Liver (tissue), 9 donors: Measurements from ENCODE around the gene PEX1. TPM values are rescaled to one million over a fixed set of nuclear protein-coding genes. Genes with fewer than 3 reads are reported as not detected.

Source experiments
- DNase-seq: peaks from one replicate; pipeline ENCODE4 v3.0.0-alpha.2; 2017; ENCODE audit warnings: low spot score
- H3K27ac ChIP-seq, 2 donors: one replicate each; pipeline ENCODE4 v1.7.0; 2013; ENCODE audit warnings: inconsistent platforms in 2 of 2, low read length in 2 of 2, control low read depth in 1 of 2, low read depth in 1 of 2, mild to moderate bottlenecking in 1 of 2
- H3K27me3 ChIP-seq, 4 donors: one replicate each; pipeline versions ENCODE4 v1.6.1 to v1.7.0; 2013; ENCODE audit warnings: low read length in 3 of 4, inconsistent platforms in 1 of 4, mild to moderate bottlenecking in 1 of 4, moderate library complexity in 1 of 4; ENCODE audit not compliant: control insufficient read depth in 4 of 4, insufficient read depth in 4 of 4
- H3K36me3 ChIP-seq, 4 donors: one replicate each; pipeline versions ENCODE4 v1.6.1 to v1.7.0; 2013; ENCODE audit warnings: low read length in 3 of 4, mild to moderate bottlenecking in 3 of 4, low read depth in 1 of 4, moderate library complexity in 1 of 4; ENCODE audit not compliant: control insufficient read depth in 4 of 4, insufficient read depth in 3 of 4
- H3K4me1 ChIP-seq, 4 donors: one replicate each; pipeline versions ENCODE4 v1.6.1 to v1.7.0; 2013; ENCODE audit warnings: low read length in 3 of 4, mild to moderate bottlenecking in 3 of 4, moderate library complexity in 1 of 4; ENCODE audit not compliant: control insufficient read depth in 4 of 4, insufficient read depth in 4 of 4
- H3K4me3 ChIP-seq, 3 donors: one replicate each; pipeline versions ENCODE4 v1.6.1 to v1.7.0; 2013; ENCODE audit warnings: low read length in 3 of 3, control low read depth in 1 of 3, low read depth in 1 of 3, mild to moderate bottlenecking in 1 of 3
- H3K9ac ChIP-seq, 2 donors: one replicate each; pipeline ENCODE4 v1.7.0; 2013; ENCODE audit warnings: low read length in 2 of 2, mild to moderate bottlenecking in 2 of 2, moderate library complexity in 2 of 2, control low read depth in 1 of 2, low read depth in 1 of 2
- H3K9me3 ChIP-seq, 4 donors: one replicate each; pipeline versions ENCODE4 v1.6.1 to v1.7.0; 2013; ENCODE audit warnings: low read length in 3 of 4; ENCODE audit not compliant: control insufficient read depth in 4 of 4
- FOXA1 ChIP-seq: IDR thresholded peaks from 2 replicates; pipeline ENCODE4 v1.6.1; 2016; ENCODE audit warnings: antibody characterized with exemption
- FOXA2 ChIP-seq: IDR thresholded peaks from 2 replicates; pipeline ENCODE4 v1.6.1; 2016; ENCODE audit warnings: antibody characterized with exemption
- GABPA ChIP-seq, 2 donors: IDR thresholded peaks in 1 of 2; conservative IDR thresholded peaks in 1 of 2; 2 replicates each; pipeline ENCODE4 v1.6.1; 2016; ENCODE audit warnings: antibody characterized with exemption in 2 of 2, mild to moderate bottlenecking in 1 of 2, moderate library complexity in 1 of 2
- HNF4A ChIP-seq, 2 donors: conservative IDR thresholded peaks; 2 replicates each; pipeline ENCODE4 v1.6.1; 2016; ENCODE audit warnings: antibody characterized with exemption in 2 of 2, mild to moderate bottlenecking in 2 of 2
- HNF4G ChIP-seq: IDR thresholded peaks from 2 replicates; pipeline ENCODE4 v1.6.1; 2016; ENCODE audit warnings: antibody characterized with exemption
- NR2F2 ChIP-seq: IDR thresholded peaks from 2 replicates; pipeline ENCODE4 v1.6.1; 2016; ENCODE audit warnings: antibody characterized with exemption
- RAD21 ChIP-seq, 2 donors: IDR thresholded peaks; 2 replicates each; pipeline ENCODE4 v1.6.1; 2016; ENCODE audit warnings: antibody characterized with exemption in 2 of 2, mild to moderate bottlenecking in 2 of 2
- RXRA ChIP-seq, 2 donors: IDR thresholded peaks; 2 replicates each; pipeline ENCODE4 v1.6.1; 2017 to 2018; ENCODE audit warnings: antibody characterized with exemption in 2 of 2, mild to moderate bottlenecking in 1 of 2
- SP1 ChIP-seq: IDR thresholded peaks from 2 replicates; pipeline ENCODE4 v1.6.1; 2018; ENCODE audit warnings: antibody characterized with exemption, mild to moderate bottlenecking
- WGBS: extraction: QIAGEN DNeasy Blood & Tissue Kit; methylation state at CpG from one replicate; pipeline ENCODE4 v1.1.7; 2013; 5-methylcytosine and 5-hydroxymethylcytosine counted together
- polyA plus RNA-seq, 2 donors: library from polyadenylated mRNA; stranded (reverse) in 1 of 2; unstranded in 1 of 2; fragments of 200-250 nt in 1 of 2; fragments of >200 nt in 1 of 2; fragmentation: Nextera tagmentation in 1 of 2; extraction: Ambion mirVana in 1 of 2; gene quantifications; one replicate each; pipeline versions ENCODE4 v1.2.1 to v1.2.3, GENCODE V29; 2013 to 2015
- total RNA-seq, 2 donors: library from RNA; depleted of rRNA; stranded (reverse); fragments of >200 nt; gene quantifications; one replicate each; pipeline ENCODE4 v1.2.3, GENCODE V29; 2014
- TF ChIP-seq, protein P1 (sequence below): IDR thresholded peaks from 2 replicates; pipeline ENCODE4 v1.6.1; 2016; ENCODE audit warnings: antibody characterized with exemption, mild to moderate bottlenecking
- TF ChIP-seq, protein P2 (sequence below): IDR thresholded peaks from 2 replicates; pipeline ENCODE4 v1.6.1; 2016; ENCODE audit warnings: antibody characterized with exemption
- TF ChIP-seq, protein P3 (sequence below): fragments of 150-350 bp; IDR thresholded peaks from 2 replicates; pipeline ENCODE4 v1.5.1; 2017; ENCODE audit warnings: improper control_type of control experiment, low read depth, low read length; ENCODE audit not compliant: missing input control
- TF ChIP-seq, protein P4 (sequence below): IDR thresholded peaks from 2 replicates; pipeline ENCODE4 v1.6.1; 2016; ENCODE audit warnings: antibody characterized with exemption
- TF ChIP-seq, protein P5 (sequence below): IDR thresholded peaks from 2 replicates; pipeline ENCODE4 v1.6.1; 2016; ENCODE audit warnings: antibody characterized with exemption
- donor health status: healthy.
- donor health status: healthy.
- donor health status: healthy.
- donor health status: healthy.
- donor health status: healthy.

The PEX1 gene
- total and polyA plus RNA-seq, 4 donors, result 7.2 to 18.2 (median 9.0) TPM

DNA sequence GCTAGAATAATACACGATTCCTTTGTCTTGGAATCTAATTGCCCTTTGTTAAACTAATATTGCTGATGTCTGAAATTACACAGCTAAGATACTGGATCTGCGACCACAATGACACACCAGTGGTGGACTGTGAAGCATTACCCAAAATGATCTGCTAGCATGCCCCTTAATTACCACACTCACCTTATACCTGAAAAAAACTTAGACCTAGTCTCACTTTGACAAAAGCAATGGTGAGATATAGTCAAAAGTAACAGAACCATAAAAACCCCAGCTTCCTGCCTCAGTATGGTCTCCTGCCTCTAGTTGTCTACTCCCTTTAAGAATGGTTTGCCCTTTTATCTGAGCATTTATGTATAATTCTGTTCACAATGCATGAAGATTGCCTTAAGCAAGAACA lies 29.8 kb downstream of the PEX1 start:
- no peaks in the 10 kb centered on the region for H3K27me3 ChIP-seq
- no peak overlapping the region for H3K27ac ChIP-seq
- H3K9ac ChIP-seq, result no peak overlapping the region
- no peak for TF ChIP-seq HNF4G
- peaks cover 0 to 46% (median 23%) of the 10 kb centered on the region in 4 donors for H3K36me3 ChIP-seq
- DNase-seq, result no peak
- H3K4me1 ChIP-seq, result no peaks in the 10 kb centered on the region
- H3K9me3 ChIP-seq, result no peaks in the 10 kb centered on the region
- WGBS, result 95% methylated on average over 2 of the region's 2 CpGs
- no peak overlapping the region for H3K4me3 ChIP-seq

DNA sequence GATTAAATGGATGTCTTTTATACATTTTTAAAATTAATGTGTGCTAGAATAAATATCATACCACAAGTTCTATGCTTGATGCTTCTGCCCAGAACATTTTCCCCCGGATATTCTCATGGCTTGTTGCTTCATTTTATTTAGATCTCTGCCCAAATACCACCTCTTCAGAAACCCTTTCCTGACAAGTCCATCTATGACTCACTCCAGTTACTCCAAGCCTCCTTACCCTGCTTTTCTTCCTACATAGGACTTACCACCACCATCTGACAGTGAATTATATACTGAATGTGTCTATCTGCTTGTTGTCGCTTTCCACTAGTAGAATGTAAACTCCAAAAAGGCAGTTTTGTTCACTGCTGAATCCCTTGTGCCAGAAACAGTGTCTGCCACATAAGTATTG lies 31.4 kb downstream of the PEX1 start:
- no peaks in the 10 kb centered on the region for H3K27me3 ChIP-seq
- no peak overlapping the region for H3K27ac ChIP-seq
- H3K9ac ChIP-seq, result no peak overlapping the region
- H3K4me3 ChIP-seq, result no peak overlapping the region
- no peaks in the 10 kb centered on the region for H3K9me3 ChIP-seq
- 93% methylated on average over 2 of the region's 2 CpGs for WGBS
- no peak for DNase-seq
- H3K36me3 ChIP-seq, result peaks cover 0 to 50% (median 29%) of the 10 kb centered on the region in 4 donors
- H3K4me1 ChIP-seq, result no peaks in the 10 kb centered on the region
- TF ChIP-seq, protein P1, sequence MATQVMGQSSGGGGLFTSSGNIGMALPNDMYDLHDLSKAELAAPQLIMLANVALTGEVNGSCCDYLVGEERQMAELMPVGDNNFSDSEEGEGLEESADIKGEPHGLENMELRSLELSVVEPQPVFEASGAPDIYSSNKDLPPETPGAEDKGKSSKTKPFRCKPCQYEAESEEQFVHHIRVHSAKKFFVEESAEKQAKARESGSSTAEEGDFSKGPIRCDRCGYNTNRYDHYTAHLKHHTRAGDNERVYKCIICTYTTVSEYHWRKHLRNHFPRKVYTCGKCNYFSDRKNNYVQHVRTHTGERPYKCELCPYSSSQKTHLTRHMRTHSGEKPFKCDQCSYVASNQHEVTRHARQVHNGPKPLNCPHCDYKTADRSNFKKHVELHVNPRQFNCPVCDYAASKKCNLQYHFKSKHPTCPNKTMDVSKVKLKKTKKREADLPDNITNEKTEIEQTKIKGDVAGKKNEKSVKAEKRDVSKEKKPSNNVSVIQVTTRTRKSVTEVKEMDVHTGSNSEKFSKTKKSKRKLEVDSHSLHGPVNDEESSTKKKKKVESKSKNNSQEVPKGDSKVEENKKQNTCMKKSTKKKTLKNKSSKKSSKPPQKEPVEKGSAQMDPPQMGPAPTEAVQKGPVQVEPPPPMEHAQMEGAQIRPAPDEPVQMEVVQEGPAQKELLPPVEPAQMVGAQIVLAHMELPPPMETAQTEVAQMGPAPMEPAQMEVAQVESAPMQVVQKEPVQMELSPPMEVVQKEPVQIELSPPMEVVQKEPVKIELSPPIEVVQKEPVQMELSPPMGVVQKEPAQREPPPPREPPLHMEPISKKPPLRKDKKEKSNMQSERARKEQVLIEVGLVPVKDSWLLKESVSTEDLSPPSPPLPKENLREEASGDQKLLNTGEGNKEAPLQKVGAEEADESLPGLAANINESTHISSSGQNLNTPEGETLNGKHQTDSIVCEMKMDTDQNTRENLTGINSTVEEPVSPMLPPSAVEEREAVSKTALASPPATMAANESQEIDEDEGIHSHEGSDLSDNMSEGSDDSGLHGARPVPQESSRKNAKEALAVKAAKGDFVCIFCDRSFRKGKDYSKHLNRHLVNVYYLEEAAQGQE, result no peak
- TF ChIP-seq RAD21 (IDR thresholded peaks at IDR 0.05) (no peak), FOXA1 (no peak), RXRA (IDR thresholded peaks at IDR 0.05) (no peak), NR2F2 (no peak), GABPA (IDR thresholded peaks at IDR 0.05 in 1 of 2, conservative IDR thresholded peaks at IDR 0.05 in 1 of 2) (no peak), HNF4G (no peak), FOXA2 (no peak), HNF4A (conservative IDR thresholded peaks at IDR 0.05) (no peak), SP1 (no peak)
- TF ChIP-seq, protein P2, sequence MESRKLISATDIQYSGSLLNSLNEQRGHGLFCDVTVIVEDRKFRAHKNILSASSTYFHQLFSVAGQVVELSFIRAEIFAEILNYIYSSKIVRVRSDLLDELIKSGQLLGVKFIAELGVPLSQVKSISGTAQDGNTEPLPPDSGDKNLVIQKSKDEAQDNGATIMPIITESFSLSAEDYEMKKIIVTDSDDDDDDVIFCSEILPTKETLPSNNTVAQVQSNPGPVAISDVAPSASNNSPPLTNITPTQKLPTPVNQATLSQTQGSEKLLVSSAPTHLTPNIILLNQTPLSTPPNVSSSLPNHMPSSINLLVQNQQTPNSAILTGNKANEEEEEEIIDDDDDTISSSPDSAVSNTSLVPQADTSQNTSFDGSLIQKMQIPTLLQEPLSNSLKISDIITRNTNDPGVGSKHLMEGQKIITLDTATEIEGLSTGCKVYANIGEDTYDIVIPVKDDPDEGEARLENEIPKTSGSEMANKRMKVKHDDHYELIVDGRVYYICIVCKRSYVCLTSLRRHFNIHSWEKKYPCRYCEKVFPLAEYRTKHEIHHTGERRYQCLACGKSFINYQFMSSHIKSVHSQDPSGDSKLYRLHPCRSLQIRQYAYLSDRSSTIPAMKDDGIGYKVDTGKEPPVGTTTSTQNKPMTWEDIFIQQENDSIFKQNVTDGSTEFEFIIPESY, result no peak
- TF ChIP-seq, protein P3, sequence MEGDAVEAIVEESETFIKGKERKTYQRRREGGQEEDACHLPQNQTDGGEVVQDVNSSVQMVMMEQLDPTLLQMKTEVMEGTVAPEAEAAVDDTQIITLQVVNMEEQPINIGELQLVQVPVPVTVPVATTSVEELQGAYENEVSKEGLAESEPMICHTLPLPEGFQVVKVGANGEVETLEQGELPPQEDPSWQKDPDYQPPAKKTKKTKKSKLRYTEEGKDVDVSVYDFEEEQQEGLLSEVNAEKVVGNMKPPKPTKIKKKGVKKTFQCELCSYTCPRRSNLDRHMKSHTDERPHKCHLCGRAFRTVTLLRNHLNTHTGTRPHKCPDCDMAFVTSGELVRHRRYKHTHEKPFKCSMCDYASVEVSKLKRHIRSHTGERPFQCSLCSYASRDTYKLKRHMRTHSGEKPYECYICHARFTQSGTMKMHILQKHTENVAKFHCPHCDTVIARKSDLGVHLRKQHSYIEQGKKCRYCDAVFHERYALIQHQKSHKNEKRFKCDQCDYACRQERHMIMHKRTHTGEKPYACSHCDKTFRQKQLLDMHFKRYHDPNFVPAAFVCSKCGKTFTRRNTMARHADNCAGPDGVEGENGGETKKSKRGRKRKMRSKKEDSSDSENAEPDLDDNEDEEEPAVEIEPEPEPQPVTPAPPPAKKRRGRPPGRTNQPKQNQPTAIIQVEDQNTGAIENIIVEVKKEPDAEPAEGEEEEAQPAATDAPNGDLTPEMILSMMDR, result no peak
- TF ChIP-seq, protein P4, sequence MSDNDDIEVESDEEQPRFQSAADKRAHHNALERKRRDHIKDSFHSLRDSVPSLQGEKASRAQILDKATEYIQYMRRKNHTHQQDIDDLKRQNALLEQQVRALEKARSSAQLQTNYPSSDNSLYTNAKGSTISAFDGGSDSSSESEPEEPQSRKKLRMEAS, result no peak
- TF ChIP-seq, protein P5, sequence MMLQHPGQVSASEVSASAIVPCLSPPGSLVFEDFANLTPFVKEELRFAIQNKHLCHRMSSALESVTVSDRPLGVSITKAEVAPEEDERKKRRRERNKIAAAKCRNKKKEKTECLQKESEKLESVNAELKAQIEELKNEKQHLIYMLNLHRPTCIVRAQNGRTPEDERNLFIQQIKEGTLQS, result no peak
